HEK293 (cell line): ENCODE measurements around the gene LZTFL1.
A peak's percentile ranks its signal among the peaks of the same experiment; 100 is the strongest.

Experiments used
- GLIS1 ChIP-seq: fragments of 450-650 bp; formaldehyde crosslinking; IDR thresholded peaks from 2 replicates; pipeline ENCODE4 v1.5.1; 2016; ENCODE audit warnings: missing biosample characterization, missing genetic modification characterization
- HOXA7 ChIP-seq: sonication (generic); formaldehyde crosslinking; IDR thresholded peaks from 2 replicates; pipeline ENCODE4 v1.8.1; 2022; ENCODE audit warnings: missing genetic modification reagents, borderline replicate concordance
- HOXD13 ChIP-seq: sonication (generic); formaldehyde crosslinking; IDR thresholded peaks from 2 replicates; pipeline ENCODE4 v1.8.0; 2022; ENCODE audit warnings: missing genetic modification reagents, borderline replicate concordance
- KLF8 ChIP-seq: fragments of 450-650 bp; formaldehyde crosslinking; IDR thresholded peaks from 2 replicates; pipeline ENCODE4 v1.5.1; 2016; ENCODE audit warnings: missing biosample characterization, missing genetic modification characterization
- RBAK ChIP-seq: fragments of 450-650 bp; formaldehyde crosslinking; IDR thresholded peaks from 2 replicates; pipeline ENCODE4 v1.5.1; 2016; ENCODE audit warnings: missing biosample characterization, missing genetic modification characterization
- SP2 ChIP-seq: fragments of 450-650 bp; formaldehyde crosslinking; IDR thresholded peaks from 2 replicates; pipeline ENCODE4 v1.5.1; 2016; ENCODE audit warnings: missing biosample characterization, missing genetic modification characterization
- TRIM28 ChIP-seq: IDR thresholded peaks from 2 replicates; pipeline ENCODE4 v1.6.1; 2011; ENCODE audit warnings: low read length, control low read depth, borderline replicate concordance
- YY2 ChIP-seq: fragments of 450-650 bp; formaldehyde crosslinking; IDR thresholded peaks from 2 replicates; pipeline ENCODE4 v1.5.1; 2016; ENCODE audit warnings: missing biosample characterization, missing genetic modification characterization
- ZBTB7A ChIP-seq: fragments of 450-650 bp; formaldehyde crosslinking; IDR thresholded peaks from 2 replicates; pipeline ENCODE4 v1.5.1; 2016; ENCODE audit warnings: low read depth, missing biosample characterization, missing genetic modification characterization
- ZNF133 ChIP-seq: fragments of 450-650 bp; formaldehyde crosslinking; IDR thresholded peaks from 2 replicates; pipeline ENCODE4 v1.5.1; 2016; ENCODE audit warnings: missing biosample characterization, missing genetic modification characterization
- ZNF155 ChIP-seq: fragments of 450-650 bp; formaldehyde crosslinking; IDR thresholded peaks from 2 replicates; pipeline ENCODE4 v1.5.1; 2016; ENCODE audit warnings: missing biosample characterization, missing genetic modification characterization
- ZNF23 ChIP-seq: fragments of 450-650 bp; formaldehyde crosslinking; IDR thresholded peaks from 2 replicates; pipeline ENCODE4 v1.5.1; 2016; ENCODE audit warnings: missing biosample characterization, missing genetic modification characterization, borderline replicate concordance
- ZNF292 ChIP-seq: fragments of 450-650 bp; formaldehyde crosslinking; IDR thresholded peaks from 2 replicates; pipeline ENCODE4 v1.5.1; 2016; ENCODE audit warnings: low read depth, missing biosample characterization, missing genetic modification characterization, borderline replicate concordance
- ZNF335 ChIP-seq: fragments of 450-650 bp; formaldehyde crosslinking; conservative IDR thresholded peaks from 2 replicates; pipeline ENCODE4 v1.5.1; 2016; ENCODE audit warnings: missing biosample characterization, missing genetic modification characterization
- ZNF366 ChIP-seq: fragments of 450-650 bp; formaldehyde crosslinking; conservative IDR thresholded peaks from 2 replicates; pipeline ENCODE4 v1.5.1; 2016; ENCODE audit warnings: missing biosample characterization, missing genetic modification characterization
- ZNF394 ChIP-seq: fragments of 450-650 bp; formaldehyde crosslinking; IDR thresholded peaks from 2 replicates; pipeline ENCODE4 v1.5.1; 2016; ENCODE audit warnings: missing biosample characterization, missing genetic modification characterization, mild to moderate bottlenecking, moderate library complexity, borderline replicate concordance
- ZNF426 ChIP-seq: fragments of 450-650 bp; formaldehyde crosslinking; IDR thresholded peaks from 2 replicates; pipeline ENCODE4 v1.5.1; 2017; ENCODE audit warnings: missing biosample characterization, missing genetic modification characterization, mild to moderate bottlenecking, inconsistent platforms, moderate library complexity
- ZNF473 ChIP-seq: fragments of 450-650 bp; formaldehyde crosslinking; IDR thresholded peaks from 2 replicates; pipeline ENCODE4 v1.5.1; 2017; ENCODE audit warnings: missing biosample characterization, missing genetic modification characterization
- ZNF596 ChIP-seq: fragments of 450-650 bp; IDR thresholded peaks from 2 replicates; pipeline ENCODE4 v1.5.0; 2018; ENCODE audit warnings: missing biosample characterization, mild to moderate bottlenecking, missing genetic modification characterization, moderate library complexity
- ZNF623 ChIP-seq: fragments of 450-650 bp; formaldehyde crosslinking; IDR thresholded peaks from 2 replicates; pipeline ENCODE4 v1.5.1; 2016; ENCODE audit warnings: missing biosample characterization, missing genetic modification characterization
- ZNF660 ChIP-seq: fragments of 450-650 bp; IDR thresholded peaks from 2 replicates; pipeline ENCODE4 v1.5.1; 2018; ENCODE audit warnings: missing biosample characterization, mild to moderate bottlenecking, missing genetic modification characterization
- ZNF837 ChIP-seq: fragments of 450-650 bp; formaldehyde crosslinking; IDR thresholded peaks from 2 replicates; pipeline ENCODE4 v1.5.1; 2016; ENCODE audit warnings: missing biosample characterization, missing genetic modification characterization
- ZSCAN30 ChIP-seq: fragments of 450-650 bp; IDR thresholded peaks from 2 replicates; pipeline ENCODE4 v1.5.1; 2018; ENCODE audit warnings: missing biosample characterization, mild to moderate bottlenecking, missing genetic modification characterization, moderate library complexity
- TF ChIP-seq, protein P1 (sequence below): fragments of 450-650 bp; formaldehyde crosslinking; IDR thresholded peaks from 2 replicates; pipeline ENCODE4 v1.5.1; 2016; ENCODE audit warnings: missing biosample characterization, missing genetic modification characterization
- TF ChIP-seq, protein P2 (sequence below): fragments of 450-650 bp; formaldehyde crosslinking; IDR thresholded peaks from 2 replicates; pipeline ENCODE4 v1.5.1; 2017; ENCODE audit warnings: missing biosample characterization, mild to moderate bottlenecking, missing genetic modification characterization, moderate library complexity
- TF ChIP-seq, protein P3 (sequence below): fragments of 450-650 bp; formaldehyde crosslinking; IDR thresholded peaks from 2 replicates; pipeline ENCODE4 v1.5.1; 2016; ENCODE audit warnings: missing biosample characterization, missing genetic modification characterization
- TF ChIP-seq, protein P4 (sequence below): fragments of 450-650 bp; IDR thresholded peaks from 2 replicates; pipeline ENCODE4 v1.5.1; 2018; ENCODE audit warnings: missing biosample characterization, mild to moderate bottlenecking, missing genetic modification characterization
- TF ChIP-seq, protein P5 (sequence below): fragments of 450-650 bp; formaldehyde crosslinking; IDR thresholded peaks from 2 replicates; pipeline ENCODE4 v1.5.1; 2016; ENCODE audit warnings: missing biosample characterization, missing genetic modification characterization, borderline replicate concordance
- TF ChIP-seq, protein P6 (sequence below): fragments of 450-650 bp; formaldehyde crosslinking; optimal IDR thresholded peaks from 2 replicates; pipeline ENCODE3; 2016; ENCODE audit warnings: missing biosample characterization, mild to moderate bottlenecking, missing genetic modification characterization

LZTFL1 gene

DNA sequence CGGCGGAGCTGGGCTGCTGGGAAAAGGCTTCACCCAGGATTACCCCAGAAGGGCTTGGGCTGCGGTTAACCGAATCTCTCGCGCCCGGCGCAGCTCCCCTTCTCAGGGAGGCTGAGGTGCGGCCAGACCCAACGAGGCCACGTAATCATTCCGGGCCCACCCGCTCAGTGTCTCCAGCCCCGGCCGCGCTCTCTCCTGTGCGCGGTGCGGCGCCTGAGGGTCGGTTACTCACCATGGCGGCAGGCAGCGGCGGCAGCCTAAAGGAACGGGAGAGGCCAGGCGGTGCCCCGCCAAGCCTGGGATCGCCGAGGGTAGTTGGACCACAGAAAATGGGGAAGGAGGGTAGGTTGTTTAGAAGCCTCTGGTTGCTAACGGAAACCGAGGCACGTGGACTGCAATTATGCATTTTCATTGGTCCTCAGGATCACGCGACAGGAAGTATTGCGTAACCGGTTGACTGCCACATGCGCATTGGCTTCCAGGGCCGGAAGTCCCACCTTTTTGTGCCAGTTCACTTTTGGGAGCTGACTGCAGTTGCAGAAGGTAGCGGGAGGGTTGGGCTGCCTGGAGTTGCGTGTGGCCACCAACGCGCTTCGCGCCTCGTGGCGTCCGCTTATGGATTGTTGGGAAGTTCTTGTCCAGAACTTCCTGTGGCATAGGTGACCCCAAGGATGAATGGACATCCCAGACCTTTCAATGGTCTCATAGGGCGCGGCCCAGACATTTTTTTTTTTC is at the start of gene LZTFL1 (continued):
- TF ChIP-seq GLIS1 (tag by site-specific recombination) (no peak), ZNF335 (tag by site-specific recombination) (peak; percentile 83), ZNF366 (tag by site-specific recombination) (0 out of 2 replicates have a peak, but pooled peaks have one; percentile 13), HOXA7 (no peak), ZSCAN30 (tag by site-specific recombination) (0 out of 2 replicates have a peak, but pooled peaks have one; percentile 38), HOXD13 (no peak), TRIM28 (no peak; the same call in 1 of the 2 replicates), ZNF837 (tag by site-specific recombination) (no peak), ZNF426 (tag by site-specific recombination) (no peak), ZNF292 (tag by site-specific recombination) (no peak), YY2 (0 out of 2 replicates have a peak, but pooled peaks have one; percentile 39), ZNF155 (tag by site-specific recombination) (no peak), ZNF133 (tag by site-specific recombination) (0 out of 2 replicates have a peak, but pooled peaks have one; percentile 20), ZNF623 (tag by site-specific recombination) (no peak), RBAK (tag by site-specific recombination) (no peak), SP2 (tag by site-specific recombination) (peak; percentile 92), ZNF394 (tag by site-specific recombination) (no peak), ZNF23 (tag by site-specific recombination) (no peak), ZNF596 (tag by site-specific recombination) (no peak), KLF8 (peak; percentile 54; the same call in 1 of the 2 replicates), ZNF660 (tag by site-specific recombination) (no peak), ZNF473 (no peak), ZBTB7A (no peak)
- TF ChIP-seq, protein P1, sequence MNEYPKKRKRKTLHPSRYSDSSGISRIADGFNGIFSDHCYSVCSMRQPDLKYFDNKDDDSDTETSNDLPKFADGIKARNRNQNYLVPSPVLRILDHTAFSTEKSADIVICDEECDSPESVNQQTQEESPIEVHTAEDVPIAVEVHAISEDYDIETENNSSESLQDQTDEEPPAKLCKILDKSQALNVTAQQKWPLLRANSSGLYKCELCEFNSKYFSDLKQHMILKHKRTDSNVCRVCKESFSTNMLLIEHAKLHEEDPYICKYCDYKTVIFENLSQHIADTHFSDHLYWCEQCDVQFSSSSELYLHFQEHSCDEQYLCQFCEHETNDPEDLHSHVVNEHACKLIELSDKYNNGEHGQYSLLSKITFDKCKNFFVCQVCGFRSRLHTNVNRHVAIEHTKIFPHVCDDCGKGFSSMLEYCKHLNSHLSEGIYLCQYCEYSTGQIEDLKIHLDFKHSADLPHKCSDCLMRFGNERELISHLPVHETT (tag by site-specific recombination): no peak
- TF ChIP-seq, protein P2, sequence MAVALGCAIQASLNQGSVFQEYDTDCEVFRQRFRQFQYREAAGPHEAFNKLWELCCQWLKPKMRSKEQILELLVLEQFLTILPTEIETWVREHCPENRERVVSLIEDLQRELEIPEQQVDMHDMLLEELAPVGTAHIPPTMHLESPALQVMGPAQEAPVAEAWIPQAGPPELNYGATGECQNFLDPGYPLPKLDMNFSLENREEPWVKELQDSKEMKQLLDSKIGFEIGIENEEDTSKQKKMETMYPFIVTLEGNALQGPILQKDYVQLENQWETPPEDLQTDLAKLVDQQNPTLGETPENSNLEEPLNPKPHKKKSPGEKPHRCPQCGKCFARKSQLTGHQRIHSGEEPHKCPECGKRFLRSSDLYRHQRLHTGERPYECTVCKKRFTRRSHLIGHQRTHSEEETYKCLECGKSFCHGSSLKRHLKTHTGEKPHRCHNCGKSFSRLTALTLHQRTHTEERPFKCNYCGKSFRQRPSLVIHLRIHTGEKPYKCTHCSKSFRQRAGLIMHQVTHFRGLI (tag by site-specific recombination): peak; percentile 63
- TF ChIP-seq, protein P3, sequence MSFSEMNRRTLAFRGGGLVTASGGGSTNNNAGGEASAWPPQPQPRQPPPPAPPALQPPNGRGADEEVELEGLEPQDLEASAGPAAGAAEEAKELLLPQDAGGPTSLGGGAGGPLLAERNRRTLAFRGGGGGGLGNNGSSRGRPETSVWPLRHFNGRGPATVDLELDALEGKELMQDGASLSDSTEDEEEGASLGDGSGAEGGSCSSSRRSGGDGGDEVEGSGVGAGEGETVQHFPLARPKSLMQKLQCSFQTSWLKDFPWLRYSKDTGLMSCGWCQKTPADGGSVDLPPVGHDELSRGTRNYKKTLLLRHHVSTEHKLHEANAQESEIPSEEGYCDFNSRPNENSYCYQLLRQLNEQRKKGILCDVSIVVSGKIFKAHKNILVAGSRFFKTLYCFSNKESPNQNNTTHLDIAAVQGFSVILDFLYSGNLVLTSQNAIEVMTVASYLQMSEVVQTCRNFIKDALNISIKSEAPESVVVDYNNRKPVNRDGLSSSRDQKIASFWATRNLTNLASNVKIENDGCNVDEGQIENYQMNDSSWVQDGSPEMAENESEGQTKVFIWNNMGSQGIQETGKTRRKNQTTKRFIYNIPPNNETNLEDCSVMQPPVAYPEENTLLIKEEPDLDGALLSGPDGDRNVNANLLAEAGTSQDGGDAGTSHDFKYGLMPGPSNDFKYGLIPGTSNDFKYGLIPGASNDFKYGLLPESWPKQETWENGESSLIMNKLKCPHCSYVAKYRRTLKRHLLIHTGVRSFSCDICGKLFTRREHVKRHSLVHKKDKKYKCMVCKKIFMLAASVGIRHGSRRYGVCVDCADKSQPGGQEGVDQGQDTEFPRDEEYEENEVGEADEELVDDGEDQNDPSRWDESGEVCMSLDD (tag by site-specific recombination): no peak
- TF ChIP-seq, protein P4, sequence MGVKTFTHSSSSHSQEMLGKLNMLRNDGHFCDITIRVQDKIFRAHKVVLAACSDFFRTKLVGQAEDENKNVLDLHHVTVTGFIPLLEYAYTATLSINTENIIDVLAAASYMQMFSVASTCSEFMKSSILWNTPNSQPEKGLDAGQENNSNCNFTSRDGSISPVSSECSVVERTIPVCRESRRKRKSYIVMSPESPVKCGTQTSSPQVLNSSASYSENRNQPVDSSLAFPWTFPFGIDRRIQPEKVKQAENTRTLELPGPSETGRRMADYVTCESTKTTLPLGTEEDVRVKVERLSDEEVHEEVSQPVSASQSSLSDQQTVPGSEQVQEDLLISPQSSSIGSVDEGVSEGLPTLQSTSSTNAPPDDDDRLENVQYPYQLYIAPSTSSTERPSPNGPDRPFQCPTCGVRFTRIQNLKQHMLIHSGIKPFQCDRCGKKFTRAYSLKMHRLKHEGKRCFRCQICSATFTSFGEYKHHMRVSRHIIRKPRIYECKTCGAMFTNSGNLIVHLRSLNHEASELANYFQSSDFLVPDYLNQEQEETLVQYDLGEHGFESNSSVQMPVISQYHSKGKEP: no peak
- TF ChIP-seq, protein P5, sequence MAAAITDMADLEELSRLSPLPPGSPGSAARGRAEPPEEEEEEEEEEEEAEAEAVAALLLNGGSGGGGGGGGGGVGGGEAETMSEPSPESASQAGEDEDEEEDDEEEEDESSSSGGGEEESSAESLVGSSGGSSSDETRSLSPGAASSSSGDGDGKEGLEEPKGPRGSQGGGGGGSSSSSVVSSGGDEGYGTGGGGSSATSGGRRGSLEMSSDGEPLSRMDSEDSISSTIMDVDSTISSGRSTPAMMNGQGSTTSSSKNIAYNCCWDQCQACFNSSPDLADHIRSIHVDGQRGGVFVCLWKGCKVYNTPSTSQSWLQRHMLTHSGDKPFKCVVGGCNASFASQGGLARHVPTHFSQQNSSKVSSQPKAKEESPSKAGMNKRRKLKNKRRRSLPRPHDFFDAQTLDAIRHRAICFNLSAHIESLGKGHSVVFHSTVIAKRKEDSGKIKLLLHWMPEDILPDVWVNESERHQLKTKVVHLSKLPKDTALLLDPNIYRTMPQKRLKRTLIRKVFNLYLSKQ (tag by site-specific recombination): no peak
- TF ChIP-seq, protein P6, sequence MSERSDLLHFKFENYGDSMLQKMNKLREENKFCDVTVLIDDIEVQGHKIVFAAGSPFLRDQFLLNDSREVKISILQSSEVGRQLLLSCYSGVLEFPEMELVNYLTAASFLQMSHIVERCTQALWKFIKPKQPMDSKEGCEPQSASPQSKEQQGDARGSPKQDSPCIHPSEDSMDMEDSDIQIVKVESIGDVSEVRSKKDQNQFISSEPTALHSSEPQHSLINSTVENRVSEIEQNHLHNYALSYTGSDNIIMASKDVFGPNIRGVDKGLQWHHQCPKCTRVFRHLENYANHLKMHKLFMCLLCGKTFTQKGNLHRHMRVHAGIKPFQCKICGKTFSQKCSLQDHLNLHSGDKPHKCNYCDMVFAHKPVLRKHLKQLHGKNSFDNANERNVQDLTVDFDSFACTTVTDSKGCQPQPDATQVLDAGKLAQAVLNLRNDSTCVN (tag by site-specific recombination): peak; percentile 26
